ENCODE data around the gene DMBT1.
"Not testable (repeated sequence)": the region's sequence is repeated elsewhere in the genome, so short reads cannot be mapped to it uniquely, and the experiment has no call there.

The DMBT1 gene

GRCh38 chr10:122576291-122576690, 15.7 kb downstream of the DMBT1 start:
- TF ChIP-seq, protein P1, sequence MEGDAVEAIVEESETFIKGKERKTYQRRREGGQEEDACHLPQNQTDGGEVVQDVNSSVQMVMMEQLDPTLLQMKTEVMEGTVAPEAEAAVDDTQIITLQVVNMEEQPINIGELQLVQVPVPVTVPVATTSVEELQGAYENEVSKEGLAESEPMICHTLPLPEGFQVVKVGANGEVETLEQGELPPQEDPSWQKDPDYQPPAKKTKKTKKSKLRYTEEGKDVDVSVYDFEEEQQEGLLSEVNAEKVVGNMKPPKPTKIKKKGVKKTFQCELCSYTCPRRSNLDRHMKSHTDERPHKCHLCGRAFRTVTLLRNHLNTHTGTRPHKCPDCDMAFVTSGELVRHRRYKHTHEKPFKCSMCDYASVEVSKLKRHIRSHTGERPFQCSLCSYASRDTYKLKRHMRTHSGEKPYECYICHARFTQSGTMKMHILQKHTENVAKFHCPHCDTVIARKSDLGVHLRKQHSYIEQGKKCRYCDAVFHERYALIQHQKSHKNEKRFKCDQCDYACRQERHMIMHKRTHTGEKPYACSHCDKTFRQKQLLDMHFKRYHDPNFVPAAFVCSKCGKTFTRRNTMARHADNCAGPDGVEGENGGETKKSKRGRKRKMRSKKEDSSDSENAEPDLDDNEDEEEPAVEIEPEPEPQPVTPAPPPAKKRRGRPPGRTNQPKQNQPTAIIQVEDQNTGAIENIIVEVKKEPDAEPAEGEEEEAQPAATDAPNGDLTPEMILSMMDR (IDR thresholded peaks at IDR 0.05; ENCODE audit: low read depth, low read length) = no peak
- no peak overlapping the region for H3K4me3 ChIP-seq (ENCODE audit: low read depth, low read length)

DNA sequence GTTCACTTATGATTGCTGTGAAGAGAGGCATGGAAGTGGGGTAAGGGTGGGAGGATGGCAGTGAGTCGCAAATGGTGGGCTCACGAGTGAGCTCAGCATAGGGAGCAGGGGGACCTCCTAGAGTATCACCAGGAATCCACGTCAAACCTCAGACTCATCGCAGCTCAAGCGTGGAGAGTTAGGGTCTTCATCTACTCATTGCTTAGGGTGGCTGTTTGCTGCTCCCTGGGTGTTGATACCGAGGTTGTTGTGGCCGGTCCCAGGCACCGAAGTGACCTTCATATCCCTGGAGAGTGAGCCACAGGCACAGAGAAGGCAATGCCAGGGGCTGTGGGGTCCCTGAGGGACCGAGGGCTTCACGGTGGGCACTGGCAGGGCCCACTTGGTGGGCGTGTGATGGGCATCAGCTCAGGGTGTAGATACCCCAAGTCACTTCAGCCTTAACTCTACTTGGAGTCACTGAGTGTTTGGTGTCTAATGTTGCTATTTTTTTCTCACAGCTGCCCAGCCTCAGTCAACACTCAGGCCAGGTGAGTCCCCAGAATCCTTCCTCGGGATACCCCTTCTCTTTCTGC, 16.8 kb downstream of the DMBT1 start:
- TF ChIP-seq, protein P1 (IDR thresholded peaks at IDR 0.05; ENCODE audit: low read depth, low read length) = no peak
- no peak overlapping the region for H3K4me3 ChIP-seq (ENCODE audit: low read depth, low read length)

DNA sequence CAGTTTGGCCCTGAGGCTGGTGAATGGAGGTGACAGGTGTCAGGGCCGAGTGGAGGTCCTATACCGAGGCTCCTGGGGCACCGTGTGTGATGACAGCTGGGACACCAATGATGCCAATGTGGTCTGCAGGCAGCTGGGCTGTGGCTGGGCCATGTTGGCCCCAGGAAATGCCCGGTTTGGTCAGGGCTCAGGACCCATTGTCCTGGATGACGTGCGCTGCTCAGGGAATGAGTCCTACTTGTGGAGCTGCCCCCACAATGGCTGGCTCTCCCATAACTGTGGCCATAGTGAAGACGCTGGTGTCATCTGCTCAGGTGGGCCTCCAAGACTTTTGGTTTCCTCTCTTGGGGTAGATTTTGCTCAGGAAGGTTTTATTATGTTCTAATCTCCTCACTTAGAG, 25.5 kb downstream of the DMBT1 start:
- not testable (repeated sequence) for H3K4me3 ChIP-seq (ENCODE audit: low read depth, low read length)

- H3K4me3 ChIP-seq (ENCODE audit: low read depth, low read length) = no peak overlapping the region
- TF ChIP-seq, protein P1 (IDR thresholded peaks at IDR 0.05; ENCODE audit: low read depth, low read length) = no peak
Measured at GRCh38 chr10:122587098-122587760, 26.7 kb downstream of the DMBT1 start.

DNA sequence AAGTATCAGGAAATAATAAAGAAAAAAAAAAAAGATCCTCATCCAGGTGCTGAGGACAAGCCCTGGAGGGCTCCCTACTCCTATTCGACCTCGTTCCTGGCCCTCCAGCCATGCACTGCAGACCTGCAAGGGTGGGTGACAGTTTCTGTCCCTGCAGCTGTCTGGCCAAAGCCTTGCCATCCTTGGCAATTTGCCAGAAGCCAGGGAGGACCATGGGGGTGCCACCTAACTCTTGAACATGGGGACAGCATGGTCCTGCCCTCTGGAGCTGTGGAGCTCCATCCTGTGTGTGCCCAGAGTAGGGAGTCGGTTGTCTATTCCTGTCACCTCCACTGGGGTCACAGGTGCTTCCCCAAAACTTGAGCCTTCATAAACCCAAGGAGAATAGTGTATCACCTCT, 27.8 kb downstream of the DMBT1 start:
- H3K4me3 ChIP-seq (ENCODE audit: low read depth, low read length) = no peak overlapping the region
- TF ChIP-seq, protein P1 (IDR thresholded peaks at IDR 0.05; ENCODE audit: low read depth, low read length) = no peak

- TF ChIP-seq, protein P1 (IDR thresholded peaks at IDR 0.05; ENCODE audit: low read depth, low read length) = no peak
- H3K4me3 ChIP-seq (ENCODE audit: low read depth, low read length) = no peak overlapping the region
Measured at GRCh38 chr10:122590153-122590552, 29.6 kb downstream of the DMBT1 start.

DNA sequence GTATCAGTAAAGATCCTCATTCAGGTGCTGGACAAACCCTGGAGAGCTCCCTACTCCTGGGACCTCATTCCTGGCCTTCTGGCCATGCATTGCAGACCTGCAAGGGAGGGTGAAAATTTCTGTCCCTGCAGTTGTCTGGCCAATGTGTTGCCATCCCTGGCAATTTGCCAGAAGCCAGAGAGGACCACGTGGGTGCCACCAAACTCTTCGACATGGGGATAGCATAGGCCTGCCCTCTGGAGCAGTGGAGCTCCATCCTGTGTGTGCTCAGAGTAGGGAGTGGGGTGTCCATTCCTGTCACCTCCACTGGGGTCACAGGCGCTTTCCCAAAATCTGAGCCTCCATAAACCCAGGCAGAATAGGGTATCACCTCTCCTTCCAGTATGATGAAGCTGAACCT, 31.2 kb downstream of the DMBT1 start:
- TF ChIP-seq, protein P1 (IDR thresholded peaks at IDR 0.05; ENCODE audit: low read depth, low read length) = no peak
- H3K4me3 ChIP-seq (ENCODE audit: low read depth, low read length) = no peak overlapping the region

GRCh38 chr10:122592161-122592560, 31.6 kb downstream of the DMBT1 start:
- H3K4me3 ChIP-seq (ENCODE audit: low read depth, low read length) = no peak overlapping the region
- TF ChIP-seq, protein P1 (IDR thresholded peaks at IDR 0.05; ENCODE audit: low read depth, low read length) = no peak
